DOHH2 (cell line): ENCODE results near the gene MED27.

ENCODE experiments used
- CTCF ChIP-seq: fragments of 200-600 bp; sonication (generic); IDR thresholded peaks from one replicate; pipeline ENCODE4 v1.5.1; 2014; ENCODE audit warnings: antibody characterized with exemption, mild to moderate bottlenecking, low read depth, low read length; ENCODE audit not compliant: poor library complexity, severe bottlenecking
- EZH2phosphoT487 ChIP-seq: fragments of 200-600 bp; sonication (generic); IDR thresholded peaks from 2 replicates; pipeline ENCODE4 v1.6.1; 2017; ENCODE audit warnings: borderline replicate concordance, mild to moderate bottlenecking, antibody characterized with exemption, low read length, moderate library complexity, mixed read lengths

- TF ChIP-seq CTCF (no peak), EZH2phosphoT487 (no peak)
These were observed 1.6 kb downstream of the MED27 start for GRCh38 chr9:132077881-132078698.
